ENCODE results near the gene ICA1. TPM values are rescaled to one million over a fixed set of nuclear protein-coding genes. Genes with fewer than 3 reads are reported as not detected.

Gene ICA1
- total and polyA plus RNA-seq, 2 experiments from 2014 or later = 45.2 to 83.7 TPM

GRCh38 chr7:8135417-8135816, 126.5 kb downstream of the ICA1 start:
- H3K4me3 ChIP-seq = no peak overlapping the region

More at GRCh38 chr7:8135417-8135816, 126.5 kb downstream of the ICA1 start:
- no peak for TF ChIP-seq POLR2AphosphoS5 (IDR thresholded peaks at IDR 0.05; ENCODE audit: low read depth)
- no peak for TF ChIP-seq STAT1 (IDR thresholded peaks at IDR 0.05; ENCODE audit: unreplicated experiment)
- no peak for TF ChIP-seq REST (IDR thresholded peaks at IDR 0.05; ENCODE audit: unreplicated experiment)
- TF ChIP-seq ZNF331 (CRISPR knock-in tag; IDR thresholded peaks at IDR 0.05; ENCODE audit: low read depth) = no peak
- TF ChIP-seq JUNB (IDR thresholded peaks at IDR 0.05; ENCODE audit: unreplicated experiment) = no peak
- TF ChIP-seq CTCF (conservative IDR thresholded peaks at IDR 0.05; ENCODE audit: low read depth in 2 of 2) = no peak
- TF ChIP-seq EZH2phosphoT487 (IDR thresholded peaks at IDR 0.05; ENCODE audit: unreplicated experiment) = no peak
- no peak for TF ChIP-seq EZH2 (IDR thresholded peaks at IDR 0.05; ENCODE audit: low read depth, unreplicated experiment)
- TF ChIP-seq ZNF462 (CRISPR knock-in tag; IDR thresholded peaks at IDR 0.05) = no peak
- no peak for TF ChIP-seq NANOG (IDR thresholded peaks at IDR 0.05; ENCODE audit: borderline replicate concordance)
- Histone ChIP-seq H3K36me3 (ENCODE audit: insufficient read depth) (no peaks in the 10 kb centered on the region), H3K9me2 (ENCODE audit: insufficient read depth) (peaks cover 6% of the 10 kb centered on the region; the same call in 1 of the 2 replicates), H3K4me1 (ENCODE audit: insufficient read depth) (no peaks in the 10 kb centered on the region), H3F3A (replicated peaks; ENCODE audit: low read depth) (no peaks in the 10 kb centered on the region), H3K79me2 (replicated peaks; ENCODE audit: insufficient read depth) (no peaks in the 10 kb centered on the region), H2AFZ (no peak overlapping the region), H3K27me3 (ENCODE audit: insufficient read depth) (no peaks in the 10 kb centered on the region), H3K27ac (ENCODE audit: low read depth) (no peak overlapping the region), H3K4me2 (no peak overlapping the region), H4K20me1 (replicated peaks; ENCODE audit: insufficient read depth) (no peaks in the 10 kb centered on the region)
- ATAC-seq (no peak), DNase-seq (ENCODE audit: low spot score) (no peak)
- Mint-ChIP-seq H3K27me3 (ENCODE audit: insufficient read depth, low read depth, poor library complexity) (no peaks in the 10 kb centered on the region), H3K4me1 (no peaks in the 10 kb centered on the region), H3K27ac (no peak overlapping the region), H3K36me3 (ENCODE audit: low read depth) (no peaks in the 10 kb centered on the region), H3K9me3 (no peaks in the 10 kb centered on the region), H3K4me3 (no peak overlapping the region)
